H1 (cell line): ENCODE data around the gene DENND4A. TPM values are rescaled to one million over a fixed set of nuclear protein-coding genes. Genes with fewer than 3 reads are reported as not detected.

ENCODE experiments used
- CTCF ChIA-PET: fragments of 300-600 bp; sonication (Branson Sonifier 250); formaldehyde crosslinking; loops from one replicate; lab custom pipeline; 2021; ENCODE audit not compliant: partially characterized antibody; lab: Charles Lee
- POLR2A ChIA-PET: fragments of 300-600 bp; sonication (Branson Sonifier 250); formaldehyde crosslinking; loops from one replicate; lab custom pipeline; 2021; ENCODE audit warnings: inconsistent platforms; ENCODE audit not compliant: partially characterized antibody; lab: Charles Lee
- DNase-seq, 2 experiments: peaks; one replicate each; pipeline versions ENCODE4 v3.0.0 to v3.0.0-alpha.2; 2010 to 2022; ENCODE audit warnings: low spot score in 2 of 2, low read depth in 1 of 2, mixed read lengths in 1 of 2
- FAIRE-seq: peaks from 2 replicates; lab custom pipeline; 2011; peaks lifted over from hg19 to GRCh38; lab: Jason Lieb, UNC
- H2AFZ ChIP-seq: 2 replicates; pipeline ENCODE4 v1.8.1; 2012; ENCODE audit warnings: low read length, inconsistent platforms
- H2AK5ac ChIP-seq: 2 replicates; pipeline ENCODE4 v1.6.1; 2013; ENCODE audit warnings: low read depth, low read length
- H2BK120ac ChIP-seq: replicated peaks from 2 replicates; pipeline ENCODE3; 2013; ENCODE audit warnings: low read depth, low read length, inconsistent platforms
- H2BK12ac ChIP-seq: 2 replicates; pipeline ENCODE4 v1.6.1; 2013; ENCODE audit warnings: low read depth, low read length
- H2BK15ac ChIP-seq: 2 replicates; pipeline ENCODE4 v1.6.1; 2013; ENCODE audit warnings: low read length
- H2BK20ac ChIP-seq: 2 replicates; pipeline ENCODE4 v1.6.1; 2013; ENCODE audit warnings: low read length
- H2BK5ac ChIP-seq: 2 replicates; pipeline ENCODE4 v1.6.1; 2013; ENCODE audit warnings: low read depth, low read length
- H3K14ac ChIP-seq: 2 replicates; pipeline ENCODE4 v1.6.1; 2013; ENCODE audit warnings: inconsistent platforms; ENCODE audit not compliant: insufficient read length
- H3K18ac ChIP-seq: 2 replicates; pipeline ENCODE4 v1.6.1; 2013; ENCODE audit warnings: low read length; ENCODE audit errors: extremely low read depth
- H3K23ac ChIP-seq: 2 replicates; pipeline ENCODE4 v1.6.1; 2013; ENCODE audit warnings: inconsistent platforms; ENCODE audit not compliant: insufficient read length
- H3K23me2 ChIP-seq: 2 replicates; pipeline ENCODE4 v1.6.1; 2013; ENCODE audit warnings: low read depth, low read length
- H3K27ac ChIP-seq: 2 replicates; pipeline ENCODE4 v1.6.1; 2011; ENCODE audit warnings: low read depth, low read length, inconsistent platforms
- H3K27me3 ChIP-seq, 4 experiments: replicated peaks in 1 of 4; 1 replicate in 1 of 4; 2 replicates in 3 of 4; pipeline versions ENCODE4 v1.6.1 to v1.8.1; 2011 to 2013; ENCODE audit warnings: low read length in 3 of 4, mild to moderate bottlenecking in 3 of 4, inconsistent platforms in 2 of 4, mixed read lengths in 2 of 4, moderate library complexity in 1 of 4; ENCODE audit not compliant: control insufficient read depth in 3 of 4, insufficient read depth in 3 of 4; ENCODE audit errors: extremely low read depth in 1 of 4
- H3K36me3 ChIP-seq, 4 experiments: 2 replicates each; pipeline versions ENCODE4 v1.6.1 to v1.8.1; 2011 to 2013; ENCODE audit warnings: mild to moderate bottlenecking in 4 of 4, low read length in 3 of 4, moderate library complexity in 2 of 4, control low read depth in 1 of 4, inconsistent platforms in 1 of 4; ENCODE audit not compliant: insufficient read depth in 4 of 4, control insufficient read depth in 2 of 4
- H3K4ac ChIP-seq: replicated peaks from 2 replicates; pipeline ENCODE3; 2013; ENCODE audit warnings: low read length, low read depth, mixed read lengths, inconsistent platforms; ENCODE audit not compliant: insufficient read length
- H3K4me1 ChIP-seq, 4 experiments: replicated peaks in 1 of 4; 1 replicate in 1 of 4; 2 replicates in 3 of 4; pipeline versions ENCODE4 v1.6.1 to v1.8.1; 2011 to 2013; ENCODE audit warnings: low read length in 3 of 4, inconsistent platforms in 2 of 4, mixed read lengths in 1 of 4; ENCODE audit not compliant: insufficient read depth in 4 of 4, control insufficient read depth in 3 of 4
- H3K4me2 ChIP-seq, 2 experiments: 2 replicates each; pipeline versions ENCODE4 v1.6.1 to v1.8.1; 2011 to 2013; ENCODE audit warnings: low read depth in 2 of 2, low read length in 2 of 2, control low read depth in 1 of 2, inconsistent platforms in 1 of 2, mild to moderate bottlenecking in 1 of 2; ENCODE audit not compliant: insufficient read depth in 1 of 2
- H3K4me3 ChIP-seq, 4 experiments: fragments of 200-600, 300-600 bp in 1 of 4; sonication (generic), shearing (Covaris generic), sonication (Bioruptor Twin) in 1 of 4; 2 replicates each; pipeline versions ENCODE4 v1.5.1 to v1.8.1; 2011 to 2016; ENCODE audit warnings: low read length in 4 of 4, low read depth in 3 of 4, control low read depth in 2 of 4, inconsistent platforms in 2 of 4, mild to moderate bottlenecking in 2 of 4, mixed read lengths in 1 of 4, moderate library complexity in 1 of 4; ENCODE audit not compliant: insufficient read depth in 2 of 4; ENCODE audit errors: extremely low read depth in 1 of 4
- H3K56ac ChIP-seq: replicated peaks from 2 replicates; pipeline ENCODE3; 2013; ENCODE audit warnings: low read depth, mild to moderate bottlenecking, mixed read lengths, low read length, inconsistent platforms; ENCODE audit not compliant: insufficient read length
- H3K79me1 ChIP-seq: 2 replicates; pipeline ENCODE4 v1.6.1; 2013; ENCODE audit warnings: low read depth, low read length, control low read depth
- H3K79me2 ChIP-seq, 2 experiments: 2 replicates each; pipeline versions ENCODE4 v1.6.1 to v1.8.1; 2012 to 2013; ENCODE audit warnings: low read length in 2 of 2, mild to moderate bottlenecking in 2 of 2, inconsistent platforms in 1 of 2; ENCODE audit not compliant: insufficient read depth in 2 of 2, control insufficient read depth in 1 of 2
- H3K9ac ChIP-seq, 4 experiments: replicated peaks in 1 of 4; 1 replicate in 1 of 4; 2 replicates in 3 of 4; pipeline versions ENCODE4 v1.6.1 to v1.8.1; 2011 to 2013; ENCODE audit warnings: low read depth in 3 of 4, low read length in 3 of 4, control low read depth in 2 of 4, mild to moderate bottlenecking in 2 of 4, moderate library complexity in 2 of 4, inconsistent platforms in 1 of 4; ENCODE audit errors: extremely low read depth in 1 of 4
- H3K9me3 ChIP-seq, 2 experiments: 2 replicates each; pipeline versions ENCODE4 v1.6.1 to v1.8.1; 2012 to 2013; ENCODE audit warnings: mild to moderate bottlenecking in 2 of 2, moderate library complexity in 2 of 2, control low read depth in 1 of 2, inconsistent platforms in 1 of 2, low read depth in 1 of 2, low read length in 1 of 2, mixed read lengths in 1 of 2; ENCODE audit not compliant: insufficient read depth in 2 of 2
- H4K20me1 ChIP-seq, 2 experiments: replicated peaks in 1 of 2; 2 replicates each; pipeline versions ENCODE3 to v1.8.1; 2011 to 2013; ENCODE audit warnings: inconsistent platforms in 2 of 2, low read length in 2 of 2, mild to moderate bottlenecking in 1 of 2; ENCODE audit not compliant: insufficient read depth in 2 of 2, control insufficient read depth in 1 of 2
- H4K5ac ChIP-seq: 2 replicates; pipeline ENCODE4 v1.6.1; 2013; ENCODE audit warnings: low read length, low read depth, mixed read lengths, inconsistent platforms; ENCODE audit not compliant: insufficient read length
- H4K8ac ChIP-seq: 2 replicates; pipeline ENCODE4 v1.8.0; 2013; ENCODE audit warnings: mild to moderate bottlenecking, moderate library complexity, low read length, inconsistent platforms; ENCODE audit not compliant: insufficient read depth; ENCODE audit errors: extremely low read depth
- H4K91ac ChIP-seq: replicated peaks from 2 replicates; pipeline ENCODE3; 2013; ENCODE audit warnings: low read length, mixed read lengths, inconsistent platforms; ENCODE audit not compliant: insufficient read length
- NANOG ChIP-seq: IDR thresholded peaks from 2 replicates; pipeline ENCODE4 v1.6.1; 2011; ENCODE audit warnings: low read length, low read depth, mild to moderate bottlenecking, inconsistent platforms; ENCODE audit not compliant: insufficient read depth, poor library complexity, severe bottlenecking
- YY1 ChIP-seq: IDR thresholded peaks from 2 replicates; pipeline ENCODE4 v1.6.1; 2011; ENCODE audit warnings: low read depth, mild to moderate bottlenecking, low read length
- WGBS, 2 experiments: shearing (Covaris generic) in 1 of 2; methylation state at CpG; one replicate each; pipeline versions ENCODE4 v1.1.6 to v1.1.7; 2013 to 2015; ENCODE audit warnings: low lambda C conversion rate in 2 of 2, mixed read lengths in 2 of 2, inconsistent platforms in 1 of 2, low coverage in 1 of 2, missing lambda C conversion rate in 1 of 2; ENCODE audit not compliant: insufficient replicate concordance in 2 of 2, insufficient coverage in 1 of 2, insufficient read length in 1 of 2; ENCODE audit errors: extremely low coverage in 1 of 2, missing lambda C conversion rate in 1 of 2; 5-methylcytosine and 5-hydroxymethylcytosine counted together
- polyA plus RNA-seq, 7 experiments: library from polyadenylated mRNA; depleted of rRNA in 3 of 7; stranded (reverse) in 5 of 7; unstranded in 2 of 7; fragments of >200 nt in 5 of 7; fragments of 200-250 nt in 2 of 7; gene quantifications; 1 replicate in 5 of 7; 2 replicates in 1 of 7; 4 replicates in 1 of 7; pipeline versions ENCODE4 v1.2.1 to v1.2.3, GENCODE V29; 2011 to 2013; ENCODE audit warnings: missing spikeins in 2 of 7, mixed read lengths in 2 of 7
- total RNA-seq: library from RNA; stranded (reverse); fragmentation: NEBNext Ultra II Directional; extraction: Animal tissue kit (Norgen Biotek cat#: 25700); gene quantifications from 2 replicates; pipeline ENCODE4 v1.2.1, GENCODE V29; 2021

The DENND4A gene
- total and polyA plus RNA-seq, 2 of the 8 experiments (the other 6 are each of a cell fraction or from before 2014, with no cell fraction given) = 1.3 to 4.7 TPM

DNA sequence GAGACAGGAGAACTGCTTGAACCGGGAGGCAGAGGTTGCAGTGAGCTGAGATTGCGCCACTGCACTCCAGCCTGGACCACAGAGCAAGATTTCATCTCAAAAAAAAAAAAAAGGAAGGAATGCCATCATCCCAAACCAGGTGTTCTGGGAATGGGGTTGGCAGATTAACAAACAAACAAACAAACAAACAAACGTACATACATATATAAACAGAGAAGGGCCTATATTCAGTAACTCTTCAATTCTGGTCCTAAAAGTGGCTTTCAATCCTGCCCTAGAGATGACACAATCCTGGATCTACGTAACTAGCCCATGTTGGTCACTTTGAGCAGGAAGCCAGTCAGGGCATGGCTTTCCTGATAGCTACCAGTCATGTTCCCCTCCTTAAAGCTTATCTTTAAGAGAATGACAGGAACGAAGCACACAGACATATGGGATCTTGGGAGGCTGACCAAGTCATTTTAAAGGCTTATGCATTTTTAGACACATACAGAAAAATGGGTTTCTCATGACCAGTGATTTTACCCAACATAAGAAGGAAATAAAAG is 47.3 kb upstream of the DENND4A start:
- no peak overlapping the region for H3K4me2 ChIP-seq
- CTCF ChIA-PET = interaction anchor here (1.0 to 10.6 kb wide), 4 partner anchors 18 to 199 kb away, joined by 4 to 134 read pairs (median 24); partner anchors contain the start of gene RAB11A
- no peak for TF ChIP-seq YY1
- TF ChIP-seq NANOG = no peak

More for the DNA sequence above, 47.3 kb upstream of the DENND4A start:
- no peaks in the 10 kb centered on the region for H3K36me3 ChIP-seq
- WGBS, 2 experiments = 87% methylated on average over 5 of the region's 5 CpGs; no CpG with 5 or more reads in 1 of the 2 experiments
- H4K8ac ChIP-seq = no peak overlapping the region
- no peaks in the 10 kb centered on the region for H3K23me2 ChIP-seq
- H2BK15ac ChIP-seq = no peak overlapping the region
- DNase-seq (no peak), FAIRE-seq (no peak)
- H3K9ac ChIP-seq = no peak overlapping the region
- H3K79me2 ChIP-seq = no peaks in the 10 kb centered on the region
- H3K4ac ChIP-seq = no peak overlapping the region
- H2BK120ac ChIP-seq = no peak overlapping the region
- no peaks in the 10 kb centered on the region for H3K9me3 ChIP-seq
- POLR2A ChIA-PET = no interaction called here
- H3K79me1 ChIP-seq = no peaks in the 10 kb centered on the region
- H3K4me1 ChIP-seq = no peaks in the 10 kb centered on the region
- no peaks in the 10 kb centered on the region for H3K27me3 ChIP-seq
- H2BK5ac ChIP-seq = no peak overlapping the region
- H2AFZ ChIP-seq = no peak overlapping the region
- H3K27ac ChIP-seq = no peak overlapping the region
- H2AK5ac ChIP-seq = no peak overlapping the region
- H3K4me3 ChIP-seq = no peak overlapping the region
- H3K23ac ChIP-seq = no peak overlapping the region
- no peak overlapping the region for H2BK12ac ChIP-seq
- H4K91ac ChIP-seq = no peak overlapping the region
- no peak overlapping the region for H2BK20ac ChIP-seq
- H4K5ac ChIP-seq = no peak overlapping the region
- no peak overlapping the region for H3K14ac ChIP-seq
- H3K56ac ChIP-seq = no peak overlapping the region
- no peaks in the 10 kb centered on the region for H4K20me1 ChIP-seq
- H3K18ac ChIP-seq = no peak overlapping the region
